NCI-H446 treated with DMSO at 0.1 percent for 48 hours (cell line): ENCODE results near the gene RNASE4.
A peak's percentile ranks its signal among the peaks of the same experiment; 100 is the strongest.
"Not testable (repeated sequence)": the region's sequence is repeated elsewhere in the genome, so short reads cannot be mapped to it uniquely, and the experiment has no call there.

ENCODE experiments used
- DNase-seq: peaks from one replicate; lab custom pipeline; 2025; lab: John Stamatoyannopoulos, UW

Gene RNASE4, protein sequence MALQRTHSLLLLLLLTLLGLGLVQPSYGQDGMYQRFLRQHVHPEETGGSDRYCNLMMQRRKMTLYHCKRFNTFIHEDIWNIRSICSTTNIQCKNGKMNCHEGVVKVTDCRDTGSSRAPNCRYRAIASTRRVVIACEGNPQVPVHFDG

DNA sequence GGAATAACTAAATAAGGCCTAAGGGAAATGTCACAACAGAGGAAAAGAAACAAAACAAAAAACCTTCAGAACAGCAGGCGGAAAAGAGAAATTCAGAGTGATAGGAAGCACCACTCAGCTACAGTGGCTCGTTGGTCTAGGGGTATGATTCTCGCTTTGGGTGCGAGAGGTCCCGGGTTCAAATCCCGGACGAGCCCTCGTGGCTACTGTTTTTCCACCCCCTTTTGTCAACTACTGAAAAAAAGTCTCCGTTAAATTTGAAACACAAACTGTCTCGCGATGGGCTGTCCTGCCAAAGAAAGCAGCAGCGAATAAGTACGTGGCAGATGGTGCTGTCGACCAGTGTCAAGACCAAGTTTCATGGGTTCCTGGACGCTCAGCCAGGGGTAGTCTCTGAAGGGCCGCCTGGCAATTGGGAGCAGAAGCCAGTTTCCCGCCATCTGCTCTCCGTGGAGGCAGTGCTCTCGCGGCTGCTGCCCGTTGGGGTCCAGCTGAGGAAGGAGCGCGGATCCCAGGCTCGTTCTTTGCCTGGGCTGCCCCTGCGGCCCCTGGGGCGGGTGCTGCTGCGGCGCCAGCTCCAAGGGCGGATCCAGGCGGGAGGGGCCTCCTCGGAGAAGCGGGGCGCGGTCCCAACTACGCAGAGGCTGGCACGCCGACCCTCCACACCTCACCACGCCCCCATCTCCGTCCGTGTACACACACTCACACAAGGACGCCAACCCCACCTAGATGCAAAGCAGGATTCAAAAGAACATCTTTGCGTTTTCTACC is at the start of gene RNASE4:
TSS of gene RNASE4 (plus strand) at position 670 of the 771 bp plus-strand sequence. CDS start 14,812 bp downstream, outside the sequence.
- peak; percentile 85 for DNase-seq

DNA sequence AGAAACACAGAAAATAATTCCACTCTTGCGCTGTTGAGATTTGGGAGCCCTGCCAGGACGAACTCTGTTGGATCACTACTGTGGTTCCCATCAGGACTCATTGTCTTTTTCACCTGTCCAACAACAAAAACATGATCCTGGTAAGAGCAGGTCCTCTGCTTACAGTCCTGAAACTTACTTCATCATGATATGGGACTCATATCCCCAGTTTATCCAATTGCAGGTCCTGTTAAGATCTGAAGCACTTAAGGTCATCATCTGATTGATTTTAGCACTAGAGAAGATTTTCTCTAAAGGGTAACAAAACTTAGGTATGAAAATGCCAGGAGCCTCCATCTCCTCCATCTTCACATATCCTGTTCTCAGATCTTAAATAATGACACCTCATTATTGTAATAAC is 42.8 kb upstream of the RNASE4 start, which contains the start of gene OR6S1:
TSS of gene OR6S1 (minus strand) at position 101 of the 400 bp plus-strand sequence. CDS start at position 101, 0 bp downstream.
- DNase-seq: no peak

DNA sequence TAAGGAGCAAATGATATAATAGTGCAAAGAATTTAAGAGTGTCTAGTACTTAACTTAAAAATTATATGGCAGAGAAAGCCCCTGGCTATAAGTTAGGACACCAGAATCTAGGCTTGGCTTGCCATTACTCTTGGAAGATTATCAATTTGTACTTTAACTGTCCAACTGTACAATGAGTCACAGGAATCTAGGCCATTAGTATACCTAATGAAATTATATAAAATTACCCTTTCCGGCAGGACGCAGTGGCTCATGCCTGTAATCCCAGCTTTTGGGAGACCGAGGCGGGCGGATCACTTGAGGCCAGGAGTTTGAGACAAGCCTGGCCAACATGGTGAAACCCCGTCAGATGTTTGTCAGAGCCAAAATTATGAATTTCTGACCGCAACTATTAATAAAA is 42.2 kb upstream of the RNASE4 start:
- no peak for DNase-seq

DNA sequence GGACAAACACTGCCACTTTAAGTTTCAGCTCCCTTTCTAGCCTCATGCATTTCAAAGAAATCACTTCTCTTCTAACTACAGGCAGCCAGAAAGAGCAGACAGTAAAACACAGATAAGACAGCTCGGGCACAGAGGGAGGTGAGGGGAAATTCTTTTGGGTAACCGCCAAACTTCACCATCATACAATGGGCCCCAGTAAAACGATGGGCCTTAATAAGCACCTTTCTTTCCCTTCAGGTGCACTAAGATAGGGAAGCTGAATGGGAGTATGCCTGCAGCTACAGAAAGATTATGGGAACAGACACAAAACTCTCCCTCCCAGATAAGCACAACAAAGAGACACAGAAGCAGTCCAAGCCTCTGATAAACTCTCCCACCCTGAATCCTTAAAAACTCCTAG is 41.6 kb upstream of the RNASE4 start:
- not testable (repeated sequence) for DNase-seq

DNA sequence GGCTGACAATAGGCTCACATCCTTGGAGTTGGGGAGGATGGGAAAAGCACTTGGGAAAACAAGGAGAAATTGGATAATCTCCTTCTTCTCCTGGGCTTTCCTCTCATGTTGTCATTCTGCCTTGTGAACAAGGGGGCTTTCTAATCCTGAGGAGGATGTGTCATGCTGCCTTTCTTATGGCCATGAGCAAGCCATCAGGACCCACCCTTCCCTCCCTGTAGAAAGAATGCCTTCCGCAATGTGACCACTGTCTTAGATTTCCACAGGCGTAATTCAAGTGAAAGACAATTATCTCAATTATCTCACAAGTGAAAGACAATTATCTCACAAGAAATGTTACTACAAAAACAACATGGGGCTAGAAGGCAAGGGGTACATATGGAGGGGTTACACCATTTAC is 39.8 kb upstream of the RNASE4 start:
- no peak for DNase-seq

DNA sequence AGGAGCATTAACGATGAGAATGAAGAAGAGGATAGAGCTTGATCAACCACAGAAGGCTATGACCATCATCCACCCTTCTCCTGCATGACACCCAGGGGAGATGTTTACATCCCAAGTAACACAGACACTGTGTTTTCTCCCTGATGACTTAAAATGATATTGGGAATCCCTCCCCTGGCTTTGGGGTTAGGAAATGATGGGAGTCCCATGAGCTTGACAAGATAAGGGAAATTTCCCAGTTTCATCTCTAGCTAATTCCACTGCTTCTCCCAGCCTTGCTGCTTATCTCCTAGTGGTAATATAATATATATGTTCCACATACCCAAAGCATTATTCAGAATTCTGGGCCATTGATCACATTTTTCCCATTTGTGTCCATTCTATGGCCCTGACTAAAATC is 38.9 kb upstream of the RNASE4 start:
- no peak for DNase-seq

DNA sequence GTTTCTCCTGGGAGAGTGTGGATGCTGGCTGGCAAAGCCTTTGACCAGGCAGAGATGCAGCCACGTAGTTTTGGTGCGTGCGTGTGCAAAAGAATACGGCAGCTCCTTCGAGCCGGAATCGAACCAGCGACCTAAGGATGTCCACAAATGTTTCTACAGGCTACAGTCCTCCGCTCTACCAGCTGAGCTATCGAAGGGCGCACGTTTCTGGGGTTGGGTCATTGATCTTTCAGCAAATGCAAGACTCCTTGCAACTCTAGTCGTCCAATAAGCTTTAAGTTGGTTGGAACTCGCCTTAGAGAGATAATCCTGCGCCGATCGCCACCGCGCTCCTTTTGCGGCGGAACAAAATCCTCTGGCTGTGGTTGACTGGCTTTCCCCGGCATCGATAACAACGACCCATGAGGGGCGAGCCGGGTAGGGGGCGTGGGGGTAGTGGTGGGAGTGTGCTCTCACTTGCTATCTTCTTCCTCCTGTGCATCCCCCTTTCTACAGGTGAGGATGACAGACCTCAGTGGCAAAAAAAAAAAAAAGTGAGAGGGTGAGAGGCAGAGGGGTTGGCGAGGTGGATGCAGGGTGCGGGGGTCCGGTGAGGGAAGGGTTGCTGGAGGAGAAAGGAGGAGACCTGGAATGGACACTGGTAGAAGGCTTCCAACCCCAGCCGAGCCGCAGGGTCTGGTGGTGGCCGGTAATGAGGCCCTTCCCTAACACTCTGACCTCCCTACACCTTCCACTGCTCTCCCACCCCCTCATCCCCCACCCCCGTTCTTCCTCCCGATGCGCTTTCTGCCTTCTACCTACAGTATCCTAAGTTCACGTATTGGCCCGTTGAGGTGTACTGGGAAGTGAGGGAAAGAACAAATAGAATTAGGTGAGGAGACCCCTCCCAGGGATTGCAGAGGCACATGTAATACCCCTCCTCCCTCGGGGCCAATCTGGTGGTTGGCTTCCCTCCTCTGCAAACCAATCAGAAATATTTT is 31.1 kb upstream of the RNASE4 start:
- DNase-seq: no peak

DNA sequence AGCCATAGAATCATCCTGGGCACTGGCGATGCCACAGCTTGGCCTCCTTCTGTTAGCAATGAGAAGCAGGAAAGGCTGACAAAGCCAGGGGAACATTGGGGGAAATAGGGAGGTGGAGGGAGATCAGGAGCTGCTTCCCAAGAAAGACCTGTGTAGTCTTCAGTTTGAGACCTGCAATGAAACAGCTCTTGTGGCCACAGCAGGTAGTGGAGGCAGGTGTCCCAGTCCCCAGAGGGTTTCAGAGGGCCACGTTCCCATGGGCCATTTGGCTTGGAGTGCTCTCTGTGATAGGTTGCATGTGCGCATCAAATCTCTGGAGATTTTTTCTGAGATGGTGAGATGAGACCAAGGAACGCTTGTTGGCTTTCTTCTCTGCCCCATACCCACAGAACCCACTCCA is 28.5 kb upstream of the RNASE4 start:
- DNase-seq: no peak

DNA sequence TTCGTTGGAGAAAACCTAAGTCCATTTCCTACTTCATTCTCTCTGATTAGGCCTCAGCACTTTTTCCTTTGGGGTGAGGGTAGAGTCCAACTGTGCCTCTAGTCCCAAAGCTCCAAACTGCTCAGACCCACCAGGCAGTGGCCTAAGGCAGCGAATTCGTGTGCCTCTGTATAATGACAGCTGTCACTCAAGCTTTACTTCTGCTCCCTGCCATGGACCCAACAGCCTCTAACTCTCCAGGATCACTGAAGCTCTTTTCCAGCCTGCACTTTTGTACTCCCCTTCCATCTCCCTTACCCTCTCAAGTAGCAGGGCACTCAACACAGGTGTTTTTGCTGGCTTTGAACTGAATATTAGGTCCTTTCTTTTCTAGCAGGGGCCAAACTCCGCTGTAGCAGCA is 28.1 kb upstream of the RNASE4 start:
- no peak for DNase-seq

DNA sequence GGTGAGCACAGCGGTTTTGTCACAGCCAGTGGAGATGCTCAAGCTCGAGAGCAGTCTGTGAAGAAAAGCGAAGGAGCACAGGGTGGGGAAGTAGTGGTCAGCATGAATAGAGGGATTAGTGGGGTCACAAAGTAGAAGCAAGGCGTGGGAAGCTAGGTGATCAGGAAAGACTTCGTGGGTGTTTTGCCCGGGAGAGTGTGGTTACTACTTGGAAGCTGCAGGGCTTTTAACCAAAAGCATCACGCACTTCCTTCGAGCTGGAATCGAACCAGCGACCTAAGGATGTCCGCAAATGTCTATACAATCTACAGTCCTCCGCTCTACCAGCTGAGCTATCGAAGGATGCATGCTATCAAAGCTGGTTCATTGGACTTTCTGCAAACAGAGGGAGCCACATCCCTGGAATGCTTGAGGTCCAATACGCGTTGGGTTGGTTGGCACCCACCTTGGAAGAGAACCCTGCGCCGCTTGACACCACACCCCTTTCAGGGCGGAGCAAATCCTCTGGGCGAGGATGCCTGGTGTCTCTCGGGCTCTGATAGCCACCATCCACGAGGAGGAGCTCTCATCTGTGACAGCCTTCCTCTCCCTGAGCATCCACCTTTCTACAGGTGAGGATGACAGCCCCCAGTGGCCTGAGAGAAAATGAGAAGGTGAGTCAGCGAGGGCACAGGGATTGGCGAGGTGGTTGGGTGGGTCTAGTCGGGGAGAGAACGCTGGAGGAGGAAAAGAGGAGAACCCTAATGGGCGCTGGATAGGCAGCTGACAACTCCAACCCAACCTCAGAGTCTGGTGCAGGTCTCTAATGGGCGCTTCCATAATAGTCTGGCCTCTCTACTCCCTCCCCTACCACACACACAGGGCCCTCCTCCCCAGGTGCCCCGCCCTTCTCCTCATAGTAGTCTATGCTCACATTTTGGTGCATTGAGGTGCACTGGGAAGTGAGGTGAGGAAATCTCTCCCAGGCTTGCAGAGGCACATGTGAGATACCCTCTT is 26.8 kb upstream of the RNASE4 start:
- DNase-seq: no peak

DNA sequence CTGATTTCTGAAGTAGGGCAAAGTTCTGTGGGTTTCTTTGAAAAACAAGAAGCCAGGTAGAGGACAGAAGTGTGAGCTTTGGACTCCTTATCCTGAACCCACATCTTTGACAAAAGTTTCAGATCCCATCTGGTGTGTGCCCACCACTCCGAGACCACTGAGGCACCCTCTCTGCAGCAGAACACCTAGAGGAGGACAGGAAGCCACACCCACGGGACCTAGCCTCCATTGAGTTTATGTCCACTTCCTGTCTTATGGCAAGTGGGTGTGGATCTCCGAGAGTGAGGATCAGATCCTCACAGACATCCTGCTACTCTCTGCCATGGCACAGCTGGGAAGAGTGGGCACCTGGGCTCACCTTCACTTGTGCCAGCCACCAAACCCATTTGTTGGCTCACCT is 26.1 kb upstream of the RNASE4 start:
- no peak for DNase-seq

DNA sequence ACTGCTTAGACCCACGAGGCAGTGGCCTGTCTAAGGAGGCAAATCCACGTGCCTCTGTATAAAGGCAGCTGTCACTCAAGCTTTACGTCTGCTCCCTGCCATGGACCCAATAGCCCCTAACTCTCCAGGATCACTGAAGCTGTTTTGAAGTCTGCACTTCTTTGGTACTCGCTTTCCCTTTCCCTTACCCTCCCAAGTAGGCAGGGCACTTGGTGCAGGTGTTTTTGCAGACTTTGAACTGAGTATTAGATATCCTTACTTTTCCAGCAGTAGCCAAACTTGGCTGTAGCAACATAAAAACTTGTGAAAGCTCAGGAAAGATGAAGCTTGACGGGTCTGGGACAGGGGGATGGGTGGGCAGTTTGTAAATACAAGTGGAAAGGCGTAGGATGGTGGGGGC is 25.0 kb upstream of the RNASE4 start:
- DNase-seq: no peak

DNA sequence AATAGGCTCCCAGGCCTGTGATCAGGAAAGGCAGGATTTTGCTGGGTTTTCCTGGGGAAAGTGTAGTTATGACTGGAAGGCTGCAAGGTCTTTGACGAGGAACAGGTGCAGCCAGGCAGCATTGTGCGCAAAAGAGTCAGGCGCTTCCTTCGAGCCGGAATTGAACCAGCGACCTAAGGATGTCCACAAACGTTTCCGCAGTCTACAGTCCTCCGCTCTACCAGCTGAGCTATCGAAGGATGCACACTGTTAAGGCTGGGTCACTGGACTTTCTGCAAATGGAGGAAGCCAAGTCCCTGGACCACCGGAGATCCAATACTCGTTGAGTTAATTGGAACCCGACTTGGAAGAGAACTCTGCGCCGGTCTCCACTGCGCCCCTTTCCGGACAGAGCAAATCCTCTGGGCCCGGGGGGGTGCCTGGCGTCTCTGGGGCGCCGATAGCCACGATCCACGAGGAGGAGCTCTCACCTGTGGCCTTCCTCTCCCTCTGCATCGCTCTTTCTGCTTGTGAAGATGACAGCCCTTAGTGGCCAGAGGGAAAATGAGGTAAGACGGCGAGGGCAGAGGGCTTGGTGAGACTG is 24.5 kb upstream of the RNASE4 start:
- DNase-seq: no peak

DNA sequence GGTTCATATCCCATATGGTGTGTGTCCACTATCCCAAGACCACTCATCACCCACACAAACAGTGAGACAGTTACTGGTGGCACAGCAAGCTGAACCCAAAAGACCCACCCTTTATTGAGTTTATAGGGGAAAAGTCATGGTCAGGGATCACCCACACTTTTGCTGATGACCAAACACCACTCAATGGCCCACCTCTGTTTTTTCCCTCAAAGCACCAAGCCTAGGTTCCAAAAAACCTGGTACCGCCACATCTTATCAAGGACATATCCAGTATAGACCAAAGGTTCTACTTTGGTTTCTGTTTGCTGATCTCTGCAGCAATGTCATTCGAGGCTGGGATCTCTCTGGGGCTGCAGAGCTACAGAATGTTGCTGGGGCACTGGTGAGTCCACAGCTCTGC is 23.2 kb upstream of the RNASE4 start:
- no peak for DNase-seq

DNA sequence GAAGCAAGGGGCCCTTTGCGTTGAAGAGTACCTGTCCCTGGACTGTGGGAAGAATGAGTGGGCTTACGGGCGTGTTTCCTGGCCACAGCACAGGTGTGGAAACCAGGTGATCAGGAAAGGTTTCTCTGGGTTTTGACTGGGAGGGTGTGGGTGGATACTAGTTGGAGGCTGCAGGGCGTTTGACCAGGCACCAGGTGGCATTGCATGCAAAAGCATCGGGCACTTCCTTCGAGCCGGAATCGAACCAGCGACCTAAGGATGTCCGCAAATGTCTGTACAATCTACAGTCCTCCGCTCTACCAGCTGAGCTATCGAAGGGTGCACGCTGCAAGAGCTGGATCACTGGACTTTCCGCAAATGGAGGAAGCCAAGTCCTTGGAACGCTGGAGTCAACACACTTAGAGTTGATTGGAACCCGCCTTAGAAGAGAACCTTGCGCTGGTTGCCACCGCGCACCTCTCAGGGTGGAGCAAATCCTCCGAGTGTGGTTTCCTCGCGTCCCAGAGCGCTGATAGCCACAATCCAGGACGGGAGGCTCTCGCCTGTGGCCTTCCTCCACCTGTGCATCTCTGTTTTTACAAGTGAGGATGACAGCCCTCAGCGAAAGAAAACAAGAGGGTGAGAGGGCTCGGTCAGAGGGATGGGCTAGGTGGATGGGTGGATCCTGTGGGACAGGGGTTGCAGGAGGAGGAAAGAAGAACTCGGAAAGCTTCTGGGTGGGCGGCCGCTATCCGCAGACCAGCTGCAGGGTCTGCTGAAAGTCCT is 21.2 kb upstream of the RNASE4 start:
- DNase-seq: peak; percentile 49

DNA sequence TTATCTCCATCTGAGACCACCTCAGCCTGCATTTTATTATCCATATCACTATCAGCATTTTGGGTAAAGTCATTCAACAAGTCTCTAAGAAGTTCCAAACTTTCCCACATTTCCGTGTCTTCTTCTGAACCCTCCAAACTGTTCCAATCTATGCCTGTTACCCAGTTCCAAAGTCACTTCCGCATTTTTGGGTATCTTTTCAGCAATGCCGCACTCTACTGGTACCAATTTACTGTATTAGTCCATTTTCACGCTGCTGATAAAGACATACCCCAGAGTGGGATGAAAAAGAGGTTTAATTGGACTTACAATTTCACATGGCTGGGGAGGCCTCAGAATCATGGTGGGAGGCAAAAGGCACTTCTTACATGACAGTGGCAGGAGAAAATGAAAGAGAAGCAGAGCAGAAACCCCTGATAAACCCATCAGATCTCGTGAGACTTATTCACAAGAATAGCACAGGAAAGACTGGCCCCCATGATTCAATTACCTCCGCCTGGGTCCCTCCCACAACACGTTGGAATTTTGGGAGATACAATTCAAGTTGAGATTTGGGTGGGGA is 17.9 kb upstream of the RNASE4 start:
- DNase-seq: not testable (repeated sequence)

DNA sequence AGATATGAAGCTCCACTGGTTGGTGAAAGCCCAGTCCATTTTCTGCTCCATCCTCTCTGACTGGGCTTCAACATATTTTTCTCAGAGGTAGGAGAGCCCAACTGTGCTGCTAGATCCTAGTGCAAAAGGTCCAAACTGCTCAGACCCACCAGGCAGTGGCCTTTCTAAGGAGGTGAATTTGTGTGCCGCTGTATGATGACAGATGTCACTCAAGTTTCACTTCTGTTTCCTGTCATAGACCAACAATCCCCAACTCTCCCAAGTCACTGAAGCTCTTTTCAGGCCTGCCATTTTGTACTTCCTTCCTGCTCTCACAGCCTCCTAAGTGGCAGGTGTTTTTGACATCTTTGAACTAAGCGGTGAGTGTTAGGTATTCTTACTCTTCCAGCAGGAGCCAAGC is 16.4 kb upstream of the RNASE4 start:
- DNase-seq: no peak

DNA sequence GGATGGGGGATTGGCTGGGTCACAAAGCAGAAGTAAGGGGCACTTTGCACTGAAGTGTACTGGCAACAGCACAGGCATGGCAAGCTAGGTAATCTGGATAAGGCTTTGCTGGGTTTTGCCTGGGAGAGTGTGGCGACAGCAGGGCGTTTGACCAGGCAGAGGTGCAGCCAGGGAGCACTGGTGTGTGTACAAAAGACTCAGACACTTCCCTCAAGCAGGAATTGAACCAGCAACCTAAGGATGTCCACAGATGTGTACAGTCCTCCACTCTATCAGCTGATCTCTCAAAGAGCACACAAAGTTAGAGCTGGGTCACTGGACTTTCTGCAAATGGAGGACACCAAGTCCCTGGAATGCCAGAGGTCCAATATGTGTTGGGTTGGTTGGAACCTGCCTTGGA is 15.4 kb upstream of the RNASE4 start:
- DNase-seq: no peak

DNA sequence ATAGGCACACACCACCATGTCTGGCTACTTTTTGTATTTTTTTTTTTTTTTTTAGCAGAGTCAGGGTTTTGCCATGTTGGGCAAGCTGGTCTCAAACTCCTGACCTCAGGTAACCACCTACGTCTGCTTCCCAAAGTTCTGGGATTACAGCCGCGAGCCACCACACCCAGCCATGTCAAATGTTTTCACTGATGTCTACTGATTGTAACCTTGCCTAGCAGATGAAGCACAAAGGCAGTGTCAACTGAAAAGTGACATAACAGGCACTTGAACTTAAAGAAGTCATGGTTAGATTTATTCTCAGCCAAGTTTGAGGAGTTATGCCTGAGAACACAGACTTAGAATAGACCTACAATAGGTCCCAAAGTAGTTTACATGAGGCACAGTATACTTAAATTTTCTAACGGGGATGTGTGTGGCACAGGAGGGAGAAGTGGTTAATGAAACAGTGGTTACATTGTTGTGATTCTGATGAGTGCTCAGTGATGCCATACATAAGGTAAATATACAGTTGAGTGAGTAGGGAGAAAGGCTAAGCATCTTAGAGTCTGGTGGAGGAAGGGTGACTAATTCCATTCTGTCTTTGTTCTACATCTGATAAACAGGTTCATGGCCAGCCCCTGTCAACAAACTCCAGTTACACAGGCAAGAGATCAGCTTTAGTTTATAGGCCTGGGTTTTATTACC is 12.6 kb upstream of the RNASE4 start:
- DNase-seq: no peak
